Occipital lobe (tissue), 2 donors: ENCODE results near the gene NR4A1. TPM values are rescaled to one million over a fixed set of nuclear protein-coding genes. Genes with fewer than 3 reads are reported as not detected.

Source experiments
- DNase-seq: peaks from one replicate; lab custom pipeline; 2025; lab: John Stamatoyannopoulos, UW
- total RNA-seq: library from RNA; depleted of rRNA; stranded (reverse); fragments of >200 nt; gene quantifications from one replicate; pipeline ENCODE4 v1.2.3, GENCODE V29; 2014

The NR4A1 gene
- total RNA-seq, 1 donor from 2014 or later, result 5.8 TPM

DNA sequence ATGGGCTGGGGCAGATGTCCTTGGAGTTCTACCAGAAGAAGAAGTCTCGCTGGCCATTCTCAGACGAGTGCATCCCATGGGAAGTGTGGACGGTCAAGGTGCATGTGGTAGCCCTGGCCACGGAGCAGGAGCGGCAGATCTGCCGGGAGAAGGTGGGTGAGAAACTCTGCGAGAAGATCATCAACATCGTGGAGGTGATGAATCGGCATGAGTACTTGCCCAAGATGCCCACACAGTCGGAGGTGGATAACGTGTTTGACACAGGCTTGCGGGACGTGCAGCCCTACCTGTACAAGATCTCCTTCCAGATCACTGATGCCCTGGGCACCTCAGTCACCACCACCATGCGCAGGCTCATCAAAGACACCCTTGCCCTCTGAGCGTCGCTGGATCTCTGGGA is 25.6 kb downstream of the NR4A1 start:
- no peak for DNase-seq

DNA sequence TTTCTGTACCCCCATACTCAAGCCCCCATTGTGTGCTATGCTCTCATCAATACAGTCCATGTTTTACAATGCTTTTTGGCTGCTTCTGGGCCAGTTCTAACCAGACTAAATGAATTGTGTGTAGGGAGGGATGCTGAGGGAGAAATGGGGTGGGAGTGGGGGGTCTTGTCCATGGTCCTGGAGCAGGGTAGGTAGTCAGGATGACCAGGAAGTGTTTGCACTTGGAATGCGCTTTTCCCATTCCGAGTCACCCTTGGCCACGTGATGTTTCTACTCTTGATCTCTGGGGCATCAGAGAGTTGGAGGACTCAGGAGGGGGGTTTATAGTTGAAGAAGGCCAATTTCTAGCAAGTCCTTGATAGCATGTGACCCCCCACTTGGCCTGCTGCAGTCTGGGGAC is 27.0 kb downstream of the NR4A1 start:
- DNase-seq, result no peak

GRCh38 chr12:52079576-52080402 is 28.5 kb downstream of the NR4A1 start, which contains the start of gene SMIM41:
Gene SMIM41 (plus strand): TSS chr12:52079704. CDS start chr12:52079780, 76 bp downstream.
- no peak for DNase-seq

DNA sequence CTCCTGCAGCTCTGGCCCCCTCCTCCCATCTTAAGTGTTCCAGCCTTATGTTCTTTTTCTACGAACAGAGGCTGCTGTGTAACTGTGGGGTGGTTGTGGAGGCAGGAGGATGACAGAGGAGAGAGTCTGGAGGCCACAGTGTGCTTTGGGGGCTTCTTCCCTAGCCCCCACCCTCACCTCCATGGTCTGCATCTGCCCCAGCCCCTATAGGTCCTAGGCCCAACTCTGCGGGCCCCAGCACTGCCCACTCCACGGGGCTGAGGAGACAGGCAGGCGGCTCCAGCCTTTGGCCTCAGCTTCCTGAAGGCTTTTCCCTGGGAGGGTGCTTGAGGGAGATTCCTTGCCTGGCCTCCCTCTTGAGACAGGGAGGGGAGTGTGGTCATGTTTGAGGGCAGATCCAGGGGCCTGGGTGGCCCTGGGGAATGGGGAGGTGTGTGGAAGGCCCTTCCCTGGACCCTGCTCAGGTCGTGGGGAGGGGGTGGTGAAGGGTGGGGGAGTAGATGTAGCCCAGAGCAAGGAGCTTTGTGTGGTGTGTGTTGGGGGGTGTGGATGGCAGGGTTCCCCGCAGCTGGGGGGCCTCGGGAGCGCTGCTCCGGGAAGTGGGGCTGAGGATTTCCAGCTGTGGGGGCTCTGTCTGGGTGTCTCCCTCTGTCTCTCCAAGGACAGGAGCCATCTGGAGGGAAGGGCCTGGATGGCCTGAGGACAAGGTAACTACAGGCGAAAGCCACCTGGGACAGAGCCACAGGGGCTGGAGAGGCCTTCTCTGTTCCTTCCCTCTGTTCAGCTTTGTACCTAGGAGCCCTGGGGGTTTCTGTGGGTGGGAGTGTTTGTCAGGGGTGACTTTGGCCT is 29.4 kb downstream of the NR4A1 start:
- no peak for DNase-seq

DNA sequence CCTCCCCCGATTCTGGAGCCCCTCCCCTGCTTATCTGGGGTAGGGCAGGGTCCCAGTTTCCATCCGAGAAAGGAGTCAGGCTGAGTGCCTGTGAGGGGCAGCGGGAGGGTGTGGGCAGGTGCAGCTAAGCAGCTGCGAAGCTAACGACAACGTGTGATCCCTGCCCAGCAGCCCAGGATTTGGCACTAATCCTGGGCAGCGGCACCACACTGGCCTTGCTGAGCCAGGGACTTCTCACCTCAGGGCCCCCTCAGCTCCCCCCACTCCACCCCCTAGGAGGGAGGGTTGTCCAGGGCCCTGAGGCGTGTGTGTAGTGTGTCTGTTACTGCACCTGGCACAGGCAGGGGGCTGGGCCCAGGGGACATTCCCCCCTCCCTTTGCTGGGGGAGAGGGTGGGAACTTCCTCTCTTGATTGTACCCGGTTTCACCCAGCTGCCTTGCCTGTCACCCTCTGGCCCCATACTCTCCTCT is 30.1 kb downstream of the NR4A1 start:
- DNase-seq, result no peak

- no peak for DNase-seq
These were observed 30.9 kb downstream of the NR4A1 start for GRCh38 chr12:52082026-52082668.

- DNase-seq, result no peak
These were observed 31.4 kb downstream of the NR4A1 start for GRCh38 chr12:52082669-52082987.

- DNase-seq, result no peak
These were observed 31.9 kb downstream of the NR4A1 start for GRCh38 chr12:52082988-52083637.

GRCh38 chr12:52083638-52083996 is 32.4 kb downstream of the NR4A1 start:
- no peak for DNase-seq

DNA sequence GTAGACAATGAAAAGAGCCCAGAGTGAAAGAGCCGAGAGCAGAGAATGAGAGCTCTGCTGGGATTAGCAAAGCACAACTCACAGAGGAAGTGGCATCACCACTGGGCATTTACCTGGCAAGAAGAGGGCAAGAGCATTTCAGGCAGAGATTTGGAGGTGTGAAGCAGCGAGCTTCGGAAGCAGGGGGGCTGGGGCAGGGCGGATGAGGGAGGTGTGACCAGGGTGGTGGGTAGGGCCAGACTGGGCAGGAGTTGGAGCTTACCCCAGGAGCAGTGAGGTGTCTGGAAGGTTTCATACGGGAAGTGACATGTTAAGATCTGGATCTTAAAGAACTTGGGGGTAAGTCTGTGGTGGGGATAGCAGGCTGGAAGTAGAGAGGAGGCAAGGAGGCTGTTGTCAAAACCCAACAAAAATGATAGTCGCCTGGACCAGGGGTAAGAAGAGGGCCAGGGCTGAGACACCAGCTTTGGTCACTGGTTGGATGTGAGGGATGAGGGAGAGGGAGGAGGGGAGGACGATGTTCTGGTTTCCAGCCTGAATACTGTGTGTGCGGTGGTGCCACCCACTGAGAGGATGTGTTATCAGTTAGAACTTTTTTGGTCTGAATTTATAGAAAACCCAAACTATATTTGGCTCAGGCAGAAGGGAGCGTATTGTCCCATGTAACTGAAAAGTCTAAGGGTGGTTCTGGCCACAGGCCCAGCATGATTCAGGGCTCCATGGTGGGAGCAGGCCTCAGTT is 33.4 kb downstream of the NR4A1 start:
- DNase-seq, result no peak

GRCh38 chr12:52085682-52086180 is 34.5 kb downstream of the NR4A1 start:
- DNase-seq, result no peak

GRCh38 chr12:52086366-52086765 is 35.1 kb downstream of the NR4A1 start:
- no peak for DNase-seq

- peak; percentile 57 for DNase-seq
These were observed 35.9 kb downstream of the NR4A1 start for GRCh38 chr12:52086944-52087835.

- peak; percentile 42 for DNase-seq
These were observed 36.9 kb downstream of the NR4A1 start for GRCh38 chr12:52087961-52088820.

DNA sequence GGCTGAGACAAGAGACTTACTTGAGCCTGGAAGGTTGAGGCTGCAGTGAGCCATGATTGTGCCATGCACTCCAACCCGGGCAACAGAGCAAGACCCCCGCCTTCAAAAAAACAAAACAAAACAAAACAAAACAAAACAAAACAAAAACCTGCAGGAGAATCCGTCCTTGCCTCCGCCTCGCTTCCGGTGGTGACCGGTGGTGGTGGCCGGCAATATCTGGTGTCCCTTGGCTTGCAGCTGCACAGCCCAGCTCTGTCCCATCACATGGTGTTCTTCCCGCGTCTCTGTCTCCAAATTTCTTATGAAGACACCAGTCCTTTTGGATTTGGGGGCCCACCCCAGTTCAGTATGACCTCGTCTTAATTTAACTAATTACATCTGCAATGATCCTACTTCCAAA is 38.2 kb downstream of the NR4A1 start:
- DNase-seq, result no peak

- no peak for DNase-seq
These were observed 39.0 kb downstream of the NR4A1 start for GRCh38 chr12:52090291-52090690.

DNA sequence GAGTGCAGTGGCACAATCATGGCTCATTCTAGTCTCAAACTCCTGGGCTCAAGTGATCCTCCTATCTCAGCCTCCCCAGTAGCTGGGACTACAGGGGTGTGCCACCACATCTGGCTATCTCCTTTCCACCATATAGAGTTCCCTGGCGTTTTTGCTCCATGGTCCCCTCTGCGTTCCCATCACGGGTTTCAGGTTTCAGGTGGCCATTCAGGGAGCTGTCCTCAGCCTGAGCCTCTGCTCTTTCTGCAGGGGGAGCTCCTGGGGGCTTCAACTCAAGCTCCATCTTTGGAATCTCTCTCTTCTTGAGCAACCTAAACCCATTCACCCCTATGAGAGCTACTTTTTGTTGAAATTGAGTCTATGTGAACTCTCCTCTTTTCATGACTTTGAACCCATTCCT is 39.8 kb downstream of the NR4A1 start:
- no peak for DNase-seq

DNA sequence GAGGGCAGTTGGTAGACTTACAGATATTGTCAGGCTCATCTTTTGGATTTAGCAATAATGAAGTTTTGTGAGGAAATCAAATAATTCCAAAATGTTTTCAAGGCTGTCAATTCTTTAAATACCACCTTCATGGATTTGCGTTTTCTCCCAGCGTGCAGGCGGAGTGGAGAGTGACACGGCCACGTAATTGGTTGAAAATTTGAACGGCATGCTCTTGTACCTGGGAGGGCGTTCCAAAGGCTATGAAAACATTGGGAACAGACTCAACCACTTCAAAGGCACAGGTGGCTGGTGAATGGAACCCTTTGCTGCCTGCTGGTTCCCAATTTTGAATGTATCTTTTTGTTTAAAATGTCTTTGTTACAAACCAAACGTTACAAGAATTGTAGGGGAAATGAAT is 40.6 kb downstream of the NR4A1 start:
- DNase-seq, result no peak

DNA sequence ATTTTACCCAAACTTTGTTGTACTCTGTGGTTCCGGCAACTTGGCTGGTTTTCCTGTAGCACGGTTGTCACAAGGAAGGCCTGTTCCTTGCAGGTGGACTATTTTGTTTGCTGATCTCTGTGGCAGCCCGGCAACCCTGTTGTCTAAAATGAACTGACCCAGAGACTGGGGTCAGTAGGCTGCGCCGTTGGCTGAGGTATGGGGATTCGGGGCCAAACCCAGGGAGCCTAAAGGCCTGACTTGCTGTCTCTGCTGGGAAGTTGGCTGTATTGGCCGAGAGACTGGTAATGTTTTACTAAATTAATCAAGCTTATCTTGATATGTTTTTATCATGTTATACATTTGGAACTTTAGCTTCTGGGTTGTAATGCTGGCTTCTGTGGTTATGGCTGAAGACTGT is 42.1 kb downstream of the NR4A1 start:
- no peak for DNase-seq
